Activated CD4-positive, CD25-positive, alpha-beta regulatory T cell treated with anti-CD3 and anti-CD28 coated beads, Interleukin-2, amount 50 U/mL, for 24 hours (primary cell): ENCODE data around the gene NPM1.
"Not testable (repeated sequence)": the region's sequence is repeated elsewhere in the genome, so short reads cannot be mapped to it uniquely, and the experiment has no call there.

Experiments used
- ATAC-seq, 2 donors: fragments of 150-1000 bp; cut with Tn5 transposase; one replicate each; pipeline ENCODE4 v1.10.0; 2021; ENCODE audit warnings: mild to moderate bottlenecking in 1 of 2, moderate library complexity in 1 of 2

NPM1 gene

DNA sequence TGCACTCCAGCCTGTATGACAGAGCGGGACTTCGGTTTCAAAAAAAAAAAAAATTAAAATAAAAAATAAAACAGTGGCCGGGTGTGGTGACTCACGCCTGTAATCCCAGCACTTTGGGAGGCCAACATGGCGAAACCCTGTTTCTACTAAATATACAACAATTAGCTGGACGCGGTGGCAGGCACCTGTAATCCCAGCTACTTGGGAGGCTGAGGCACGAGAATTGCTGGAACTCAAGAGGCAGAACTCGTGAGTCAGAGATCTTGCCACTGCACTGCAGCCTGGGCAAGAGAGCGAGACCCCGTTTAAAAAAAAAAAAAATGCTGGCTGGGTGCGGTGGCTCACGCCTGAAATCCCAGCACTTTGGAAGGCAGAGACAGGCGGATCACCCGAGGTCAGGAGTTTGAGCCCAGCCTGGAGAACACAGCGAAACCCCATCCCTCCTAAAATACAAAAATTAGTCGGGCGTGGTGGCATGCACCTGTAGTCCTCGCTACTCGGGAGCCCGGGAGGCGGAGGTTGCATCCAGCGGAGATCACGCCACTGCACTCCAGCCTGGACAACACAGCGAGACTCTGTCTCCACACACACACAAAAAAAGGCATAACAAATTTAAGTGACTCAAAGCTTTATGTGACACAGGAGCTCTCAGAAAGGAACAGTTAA lies 1.5 kb upstream of the NPM1 start:
- no peak for ATAC-seq

DNA sequence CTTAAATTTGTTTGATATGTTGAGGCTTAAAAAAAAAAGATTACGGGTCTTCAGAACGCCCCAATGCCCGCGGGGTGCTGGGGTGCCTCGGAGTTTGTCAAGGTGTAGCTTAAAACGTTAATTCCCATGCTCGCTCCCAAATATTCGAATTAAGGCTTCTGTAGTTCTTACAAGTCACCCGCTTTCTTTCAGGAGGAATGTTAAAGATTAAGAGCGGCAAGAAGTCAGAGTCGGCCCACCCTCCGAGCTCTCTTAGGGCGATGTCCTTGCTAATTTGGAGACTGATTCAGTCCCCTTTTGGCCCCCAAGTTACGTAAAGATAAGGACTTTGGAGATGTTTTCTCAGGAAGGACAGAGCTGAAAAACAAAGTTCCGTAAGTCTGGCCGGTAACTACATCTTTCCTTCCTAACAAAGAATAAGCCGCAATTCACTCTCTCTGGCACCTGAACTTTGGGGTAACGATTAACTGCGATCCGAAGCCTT lies 746 bp upstream of the NPM1 start:
- ATAC-seq = no peak

DNA sequence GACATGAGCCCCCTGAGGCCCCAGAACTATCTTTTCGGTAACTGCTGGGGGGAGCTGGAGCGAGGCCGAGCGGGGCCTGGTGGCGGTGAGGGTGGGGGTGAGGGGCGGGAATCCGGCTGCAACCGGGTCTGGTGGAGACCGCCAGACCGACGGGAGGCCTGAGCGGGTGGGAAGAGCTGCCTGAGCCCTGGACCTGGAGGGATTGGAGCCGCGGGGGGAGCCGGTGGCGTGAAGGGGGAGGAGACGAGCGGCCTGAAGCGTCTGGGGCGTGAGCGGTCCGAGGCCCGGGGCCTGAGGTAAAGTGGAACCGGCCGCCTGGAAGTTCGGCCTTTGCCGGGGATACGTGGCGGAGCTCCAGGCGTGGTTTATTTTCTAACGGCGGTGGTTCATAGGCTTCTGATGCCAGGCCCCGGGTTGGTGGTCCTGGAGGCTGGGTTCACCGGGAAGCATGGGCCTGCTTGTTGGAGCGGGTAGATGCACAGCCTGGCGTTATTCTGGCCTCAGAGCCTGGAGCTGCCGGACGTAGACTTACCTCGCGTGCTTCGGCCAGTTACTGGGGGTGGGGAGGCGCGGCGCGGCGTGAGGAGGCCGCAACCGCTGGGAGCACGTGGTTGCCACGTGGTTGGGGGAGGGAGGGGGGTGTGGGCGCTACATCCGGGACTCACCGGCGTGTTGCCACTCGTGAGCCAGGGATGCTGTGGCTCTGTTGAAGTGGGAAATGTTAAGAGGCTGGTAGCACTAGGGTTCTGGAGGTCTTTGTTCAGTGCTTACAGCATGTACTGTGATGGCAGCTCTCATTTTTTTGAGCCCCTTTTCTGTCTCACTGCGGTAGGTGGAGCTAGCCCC lies 544 bp downstream of the NPM1 start:
- peak; percentile 37 to 40 for ATAC-seq

DNA sequence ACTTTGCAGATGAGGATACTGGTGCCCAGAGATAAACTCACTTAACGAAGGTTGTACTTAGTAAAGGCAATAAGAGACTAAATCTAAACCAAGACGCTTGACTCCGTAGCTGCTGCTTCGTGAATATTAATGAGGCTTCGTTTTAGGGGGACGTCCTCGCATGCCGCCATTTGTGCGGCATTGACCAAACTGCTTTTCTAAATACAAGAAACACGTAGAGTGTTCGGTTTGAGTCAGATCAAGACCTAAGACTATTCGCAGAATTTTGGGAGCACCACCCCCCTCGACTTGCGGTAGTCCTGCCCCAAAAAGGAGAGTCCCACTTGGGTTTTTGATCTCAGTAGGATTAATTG lies 1.1 kb downstream of the NPM1 start:
- ATAC-seq = peak; percentile 22 to 23

DNA sequence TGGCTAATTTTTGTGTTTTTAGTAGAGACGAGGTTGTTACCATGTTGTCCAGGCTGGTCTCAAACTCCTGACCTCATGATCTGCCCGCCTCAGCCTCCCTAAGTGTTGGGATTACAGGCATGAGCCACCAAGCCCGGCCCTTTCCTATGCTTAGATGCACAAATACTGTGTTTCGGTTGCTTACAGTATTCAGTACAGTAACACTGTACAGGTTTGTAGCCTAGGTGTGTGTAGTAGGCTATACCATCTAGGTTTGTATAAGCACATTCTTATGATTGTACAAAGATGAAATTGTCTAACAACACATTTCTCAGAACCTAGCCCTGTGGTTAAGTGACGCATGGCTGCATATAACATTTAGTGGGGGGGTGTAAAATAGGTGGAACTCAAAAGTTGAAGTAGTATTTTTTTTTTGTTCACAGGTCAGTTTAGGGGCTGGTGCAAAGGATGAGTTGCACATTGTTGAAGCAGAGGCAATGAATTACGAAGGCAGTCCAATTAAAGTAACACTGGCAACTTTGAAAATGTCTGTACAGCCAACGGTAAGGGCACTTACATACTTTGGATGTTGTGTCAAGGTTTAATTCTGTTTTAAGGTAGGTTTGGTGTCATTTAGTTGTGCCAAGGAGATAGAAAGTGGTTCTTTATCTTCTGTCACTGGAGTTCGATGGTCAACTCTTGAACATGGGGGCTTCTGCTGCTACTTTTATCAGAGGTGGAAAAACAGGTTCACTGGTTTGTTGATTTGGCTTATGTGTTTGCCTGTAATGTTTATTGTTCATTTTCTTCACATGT lies 3.4 kb downstream of the NPM1 start:
- peak; percentile 12 to 21 for ATAC-seq

DNA sequence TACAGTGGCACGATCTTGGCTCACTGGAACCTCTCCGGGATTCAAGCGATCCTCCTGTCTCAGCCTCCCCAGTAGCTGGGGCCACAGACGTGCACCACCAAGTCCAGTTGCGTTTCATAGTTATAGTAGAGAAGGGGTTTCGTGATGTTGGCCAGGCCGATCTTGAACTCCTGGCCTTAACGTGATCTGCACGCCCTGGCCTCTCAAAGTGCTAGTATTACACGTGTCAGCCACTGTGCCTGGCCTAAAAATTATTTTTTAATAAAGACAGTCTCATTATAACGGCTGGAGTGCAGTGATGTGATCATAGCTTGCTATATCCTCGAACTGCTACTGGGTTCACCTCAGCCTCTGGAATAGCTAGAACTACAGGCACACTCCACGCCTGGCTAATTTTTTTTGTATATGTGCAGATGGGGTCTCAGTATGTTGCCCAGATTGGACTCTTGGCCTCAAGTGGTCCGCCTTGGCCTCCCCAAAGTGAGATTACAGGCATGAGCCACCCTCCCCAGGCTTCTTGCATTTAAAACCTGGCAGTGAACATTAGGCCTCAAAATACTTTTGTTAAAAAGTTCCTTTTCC lies 4.4 kb downstream of the NPM1 start:
- no peak for ATAC-seq

DNA sequence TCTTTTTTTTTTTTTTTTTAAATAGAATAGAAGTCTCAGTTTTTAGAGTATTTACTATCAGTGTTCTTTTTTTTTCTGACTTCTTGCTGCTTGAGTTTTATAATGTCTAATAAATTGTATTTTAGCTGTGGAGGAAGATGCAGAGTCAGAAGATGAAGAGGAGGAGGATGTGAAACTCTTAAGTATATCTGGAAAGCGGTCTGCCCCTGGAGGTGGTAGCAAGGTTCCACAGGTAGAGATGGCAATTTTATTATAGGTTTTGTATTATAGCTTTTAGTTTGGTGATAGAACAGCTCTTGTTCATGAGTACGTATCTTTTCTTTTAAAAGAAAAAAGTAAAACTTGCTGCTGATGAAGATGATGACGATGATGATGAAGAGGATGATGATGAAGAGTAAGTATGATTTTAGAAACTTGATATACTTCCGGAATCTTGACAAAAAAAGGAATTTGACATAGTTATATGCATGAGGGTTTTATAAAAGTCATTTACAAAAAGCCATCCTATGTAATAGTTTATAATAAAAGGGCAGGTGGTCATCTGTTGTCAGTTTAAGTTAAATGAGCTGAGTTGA lies 5.0 kb downstream of the NPM1 start:
- ATAC-seq = no peak

DNA sequence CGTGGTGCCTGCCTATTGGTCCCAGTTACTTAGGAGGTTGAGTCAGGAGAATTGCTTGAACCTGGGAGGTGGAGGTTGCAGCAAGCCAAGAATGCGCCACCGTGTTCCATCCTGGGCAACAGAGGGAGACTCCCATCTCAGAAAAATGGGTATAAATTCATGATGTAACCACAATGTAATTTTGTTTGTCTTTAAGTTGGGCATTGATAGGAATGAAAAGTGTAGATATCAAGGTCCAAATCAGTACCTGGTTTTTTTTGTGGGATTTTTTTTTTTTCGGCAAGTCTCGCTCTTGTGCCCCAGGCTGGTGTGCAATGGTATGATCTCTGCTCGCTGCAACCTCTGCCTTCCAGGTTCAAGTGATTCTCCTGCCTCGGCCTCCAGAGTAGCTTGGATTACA lies 7.4 kb downstream of the NPM1 start:
- ATAC-seq = no peak

DNA sequence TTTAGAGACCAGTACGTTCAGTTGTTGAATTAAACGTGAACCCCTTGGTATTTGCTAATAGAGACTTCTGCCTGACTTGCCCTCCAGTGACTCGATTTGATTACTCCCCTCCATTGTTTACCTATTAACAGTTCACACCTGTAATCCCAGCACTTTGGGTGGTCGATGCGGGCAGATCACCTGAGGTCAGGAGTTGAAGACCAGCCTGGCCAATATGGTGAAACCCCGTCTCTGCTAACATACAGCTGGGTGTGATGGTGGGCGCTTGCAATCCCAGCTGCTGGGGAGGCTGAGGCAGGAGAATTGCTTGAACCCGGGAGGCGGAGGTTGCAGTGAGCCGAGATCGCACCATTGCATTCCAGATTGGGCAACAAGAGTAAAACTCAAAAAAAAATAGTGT lies 8.9 kb downstream of the NPM1 start:
- not testable (repeated sequence) for ATAC-seq

DNA sequence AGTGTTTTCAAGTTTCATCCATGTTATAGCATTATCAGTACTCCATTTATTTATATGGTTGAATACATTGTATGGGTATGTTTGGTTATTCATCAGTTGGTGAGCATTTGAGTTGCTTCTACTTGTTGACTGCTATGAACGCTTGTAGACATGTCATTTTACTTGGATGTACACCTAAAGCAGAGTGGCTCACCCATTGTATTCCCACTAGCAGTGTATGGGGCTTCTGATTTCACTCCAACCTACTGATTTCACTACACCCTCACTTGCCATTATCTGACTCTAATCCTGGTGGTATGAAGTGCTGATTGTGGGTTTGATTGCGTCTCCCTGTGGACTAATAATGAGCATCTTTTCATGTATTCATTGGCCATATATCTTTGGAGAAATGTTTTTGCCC lies 9.5 kb downstream of the NPM1 start:
- ATAC-seq = peak in 1 of 2 donors; percentile 15

DNA sequence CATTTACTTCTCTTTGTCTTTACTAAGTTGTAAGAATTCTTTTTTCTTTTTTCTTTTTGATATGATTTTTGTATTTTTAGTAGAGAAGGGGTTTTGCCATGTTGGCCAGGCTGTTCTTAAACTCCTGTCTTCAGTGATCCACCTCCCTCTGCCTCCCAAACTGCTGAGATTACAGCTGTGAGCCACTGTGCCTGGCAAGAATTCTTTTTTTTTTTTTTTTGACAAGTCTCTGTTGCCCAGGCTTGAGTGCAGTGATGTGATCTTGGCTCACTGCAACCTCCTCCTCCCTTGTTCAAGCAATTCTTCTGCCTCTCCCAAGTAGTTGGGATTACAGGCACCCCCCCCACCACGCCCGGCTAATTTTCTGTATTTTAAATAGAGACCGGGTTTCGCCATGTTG lies 9.9 kb downstream of the NPM1 start:
- no peak for ATAC-seq

DNA sequence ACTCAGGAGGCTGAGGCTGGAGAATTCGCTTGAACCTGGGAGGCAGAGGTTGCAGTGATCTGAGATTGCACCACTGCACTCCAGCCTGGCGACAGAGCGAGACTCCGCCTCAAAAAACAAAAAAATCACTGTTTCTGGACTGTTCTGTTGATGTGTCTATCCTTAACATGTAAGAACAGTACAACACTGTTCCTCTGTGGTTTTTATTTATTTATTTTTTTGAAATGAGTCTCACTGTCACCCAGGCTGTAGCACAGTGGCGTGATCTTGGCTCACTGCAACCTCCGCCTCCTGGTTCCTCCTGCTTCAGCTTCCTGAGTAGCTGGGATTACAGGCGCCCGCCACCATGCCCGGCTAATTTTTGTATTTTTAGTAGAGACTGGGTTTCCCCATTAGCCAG lies 11.0 kb downstream of the NPM1 start:
- peak; percentile 21 to 23 for ATAC-seq

DNA sequence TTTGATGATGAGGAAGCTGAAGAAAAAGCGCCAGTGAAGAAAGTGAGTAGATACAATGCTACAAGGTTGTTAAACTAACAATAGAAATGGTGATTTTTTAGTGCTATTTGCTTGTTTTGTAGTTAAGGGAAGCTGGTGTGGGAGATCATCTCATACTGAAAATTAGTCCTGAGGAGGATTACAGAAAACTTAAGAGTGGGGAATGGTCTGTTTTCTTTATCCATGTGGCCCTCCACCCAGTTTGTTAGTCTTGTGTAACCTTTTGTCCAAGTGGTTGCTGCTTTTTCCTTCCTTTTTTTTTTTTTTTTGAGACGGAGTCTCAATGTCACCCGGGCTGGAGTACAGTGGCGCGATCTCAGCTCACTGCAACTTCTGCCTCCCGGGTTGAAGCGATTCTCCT lies 12.5 kb downstream of the NPM1 start:
- no peak for ATAC-seq

DNA sequence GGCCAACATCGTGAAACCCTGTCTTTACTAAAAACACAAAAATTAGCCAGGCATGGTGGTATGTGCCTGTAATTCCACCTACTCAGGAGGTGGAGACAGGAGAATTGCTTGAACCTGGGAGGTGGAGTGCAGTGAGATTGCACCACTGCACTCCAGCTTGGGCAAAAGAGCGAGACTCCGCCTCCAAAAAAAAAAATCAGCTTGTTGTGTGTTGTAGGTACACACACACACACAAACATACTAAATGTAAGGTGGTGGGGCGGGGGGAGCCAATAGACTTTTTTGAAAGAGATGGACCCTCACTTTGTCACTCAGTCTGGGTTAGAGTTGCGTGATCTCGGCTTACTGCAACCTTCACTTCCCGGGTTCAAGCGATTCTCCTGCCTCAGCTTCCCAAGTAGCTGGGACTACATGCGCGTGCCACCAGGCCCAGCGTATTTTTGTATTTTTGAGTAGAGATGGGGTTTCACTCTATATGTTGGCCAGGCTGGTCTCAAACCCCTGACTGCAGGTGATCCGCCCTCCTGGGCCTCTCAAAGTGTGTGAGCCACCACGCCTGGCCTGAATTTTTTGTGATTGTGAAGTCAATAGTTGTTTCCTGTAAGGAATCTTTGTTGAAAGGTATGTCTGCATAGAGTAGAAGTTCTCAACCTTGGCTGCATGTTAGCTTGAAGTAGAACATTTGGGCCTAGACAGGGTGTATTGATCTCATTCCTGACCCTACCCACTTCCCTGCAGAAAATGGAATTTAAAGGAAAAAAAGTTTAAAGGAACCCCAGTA lies 13.7 kb downstream of the NPM1 start:
- no peak for ATAC-seq

DNA sequence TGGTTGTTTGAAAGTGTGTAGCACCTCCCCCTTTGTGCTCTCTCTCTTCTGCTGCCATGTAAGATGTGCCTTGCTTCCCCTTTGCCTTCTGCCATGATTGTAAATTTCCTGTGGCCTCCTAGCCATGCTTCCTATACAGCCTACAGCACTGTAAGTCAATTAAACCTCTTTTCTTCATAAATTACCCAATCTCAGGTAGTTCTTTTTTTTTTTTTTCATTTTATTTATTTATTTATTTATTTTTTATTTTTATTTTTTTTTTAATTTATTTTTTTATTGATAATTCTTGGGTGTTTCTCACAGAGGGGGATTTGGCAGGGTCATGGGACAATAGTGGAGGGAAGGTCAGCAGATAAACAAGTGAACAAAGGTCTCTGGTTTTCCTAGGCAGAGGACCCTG lies 15.1 kb downstream of the NPM1 start:
- ATAC-seq = not testable (repeated sequence)

DNA sequence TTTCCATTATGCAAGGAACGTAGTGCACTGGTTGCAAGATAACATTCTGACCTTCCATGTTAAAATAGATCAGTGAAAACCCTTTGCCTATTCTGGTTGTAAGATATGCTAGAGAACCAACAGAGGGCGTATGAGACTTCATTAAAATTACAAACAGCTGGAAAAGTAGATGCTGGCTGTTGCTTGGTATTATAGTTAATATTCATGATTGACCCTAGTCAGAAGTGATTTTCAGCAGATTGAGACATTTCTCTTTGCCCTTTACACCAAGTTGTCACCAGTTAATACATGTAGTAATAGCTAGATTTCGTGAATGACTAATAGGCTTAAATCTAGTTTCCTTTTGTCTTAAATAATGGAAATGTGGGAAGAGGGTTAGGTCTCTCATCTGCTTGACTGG lies 18.0 kb downstream of the NPM1 start:
- ATAC-seq = peak in 1 of 2 donors; percentile 42

DNA sequence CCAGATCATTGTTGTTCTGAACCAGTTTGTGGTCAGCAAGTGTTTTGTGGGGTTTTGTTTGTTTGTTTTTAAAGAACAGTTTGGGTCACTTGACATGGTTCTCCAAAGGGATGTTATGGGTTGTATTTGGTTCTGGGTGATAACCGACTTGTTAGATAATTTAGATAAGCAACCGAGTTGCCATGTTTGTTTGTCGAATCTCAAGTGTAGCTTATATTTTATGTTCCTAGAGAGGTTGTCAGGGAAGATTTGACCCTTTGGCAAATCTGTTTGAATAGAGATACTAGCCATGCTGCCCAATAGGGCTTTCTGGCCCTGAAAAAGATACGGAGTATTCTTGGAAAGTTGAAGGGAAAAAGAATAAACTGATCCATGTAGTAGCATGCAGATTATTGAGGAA lies 19.6 kb downstream of the NPM1 start:
- no peak for ATAC-seq

DNA sequence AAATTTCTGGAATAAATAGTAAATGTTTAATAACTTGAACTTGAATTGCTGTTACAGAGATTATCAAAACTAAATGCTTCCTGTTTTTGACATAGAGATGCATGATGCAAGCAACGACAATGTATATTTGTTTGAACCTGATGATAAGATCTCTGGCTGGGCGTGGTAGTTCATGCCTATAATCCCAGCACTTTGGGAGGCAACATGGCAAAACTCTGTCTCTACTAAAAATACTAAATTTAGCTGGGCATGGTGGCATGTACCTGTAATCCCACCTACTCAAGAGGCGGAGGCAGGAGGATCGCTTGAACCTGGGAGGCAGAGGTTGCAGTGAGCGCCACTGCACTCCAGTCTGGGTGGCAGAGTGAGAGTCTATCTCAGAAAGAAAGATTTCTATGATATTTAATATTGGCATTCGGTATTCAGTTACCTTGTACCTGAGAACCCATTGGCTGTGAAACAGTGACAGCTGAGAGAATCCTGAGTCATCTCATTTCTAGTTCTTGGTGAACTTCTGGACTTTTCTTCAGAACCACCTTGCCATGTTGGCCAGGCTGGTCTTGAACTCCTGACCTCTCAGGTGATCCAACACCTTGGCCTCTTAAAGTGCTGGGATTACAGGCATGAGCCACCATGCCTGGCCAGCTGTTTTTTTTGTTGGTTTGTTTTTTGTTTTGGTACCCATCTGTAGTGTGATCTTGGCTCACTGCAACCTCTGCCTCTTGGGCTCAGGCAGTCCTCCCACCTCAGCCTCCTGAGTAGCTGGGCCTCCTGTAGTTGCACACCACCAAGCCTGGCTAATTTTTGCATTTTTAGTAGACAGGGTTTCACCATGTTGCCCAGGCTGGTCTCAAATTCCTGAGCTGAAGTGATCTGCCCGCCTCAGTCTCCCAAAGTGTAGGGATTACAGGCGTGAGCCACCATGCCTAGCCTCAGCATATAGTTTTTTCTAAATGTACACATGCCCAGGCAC lies 21.8 kb downstream of the NPM1 start:
- ATAC-seq = no peak

DNA sequence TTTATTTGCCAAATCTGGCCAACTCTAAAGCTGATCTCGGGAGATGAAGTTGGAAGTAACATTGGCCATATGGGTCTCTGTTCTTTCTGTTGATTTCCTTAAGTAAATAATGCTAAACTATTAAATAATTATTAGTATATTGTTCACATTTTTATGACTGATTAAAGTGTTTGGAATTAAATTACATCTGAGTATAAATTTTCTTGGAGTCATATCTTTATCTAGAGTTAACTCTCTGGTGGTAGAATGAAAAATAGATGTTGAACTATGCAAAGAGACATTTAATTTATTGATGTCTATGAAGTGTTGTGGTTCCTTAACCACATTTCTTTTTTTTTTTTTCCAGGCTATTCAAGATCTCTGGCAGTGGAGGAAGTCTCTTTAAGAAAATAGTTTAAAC lies 22.5 kb downstream of the NPM1 start:
- ATAC-seq = no peak

DNA sequence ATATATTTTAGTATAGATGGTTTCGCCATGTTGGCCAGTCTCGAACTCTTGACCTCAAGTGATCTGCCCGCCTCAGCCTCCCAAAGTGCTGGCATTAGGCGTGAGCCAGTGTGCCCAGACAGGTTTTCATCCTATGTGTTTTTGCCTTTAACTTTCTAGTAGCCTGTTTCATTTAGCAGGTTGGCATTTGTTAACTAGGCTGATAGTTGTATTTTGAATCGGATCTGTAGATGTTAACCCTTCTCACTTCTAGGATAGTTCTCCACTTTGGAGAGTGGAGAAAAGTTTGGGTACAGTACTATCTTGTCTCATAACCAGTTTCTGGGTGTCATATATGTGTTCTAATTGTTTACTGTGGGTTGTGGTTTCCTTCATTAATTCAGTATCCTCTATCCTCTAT lies 24.5 kb downstream of the NPM1 start:
- no peak for ATAC-seq
